Ishikawa (cell line): ENCODE data around the gene ANKUB1.

Experiments used
- CEBPB ChIP-seq: IDR thresholded peaks from 2 replicates; pipeline ENCODE4 v1.6.1; 2012
- CREB1 ChIP-seq: IDR thresholded peaks from 2 replicates; pipeline ENCODE4 v1.6.1; 2012; ENCODE audit warnings: low read depth
- EGR1 ChIP-seq: IDR thresholded peaks from 2 replicates; pipeline ENCODE4 v1.6.1; 2012
- EP300 ChIP-seq: IDR thresholded peaks from 2 replicates; pipeline ENCODE4 v1.6.1; 2012; ENCODE audit warnings: borderline replicate concordance
- FOXM1 ChIP-seq: IDR thresholded peaks from 2 replicates; pipeline ENCODE4 v1.6.1; 2012; ENCODE audit warnings: low read depth, borderline replicate concordance
- MAX ChIP-seq: IDR thresholded peaks from 2 replicates; pipeline ENCODE4 v1.6.1; 2012
- NFIC ChIP-seq: IDR thresholded peaks from 2 replicates; pipeline ENCODE4 v1.6.1; 2012
- RAD21 ChIP-seq: IDR thresholded peaks from 2 replicates; pipeline ENCODE4 v1.6.1; 2012; ENCODE audit warnings: low read depth
- REST ChIP-seq: IDR thresholded peaks from 2 replicates; pipeline ENCODE4 v1.6.1; 2012; ENCODE audit warnings: low read depth, mild to moderate bottlenecking
- TAF1 ChIP-seq: IDR thresholded peaks from 2 replicates; pipeline ENCODE4 v1.6.1; 2012; ENCODE audit warnings: low read depth, mild to moderate bottlenecking
- TCF12 ChIP-seq: IDR thresholded peaks from 2 replicates; pipeline ENCODE4 v1.6.1; 2012; ENCODE audit warnings: low read depth
- TEAD4 ChIP-seq: IDR thresholded peaks from 2 replicates; pipeline ENCODE4 v1.6.1; 2012
- USF1 ChIP-seq: IDR thresholded peaks from 2 replicates; pipeline ENCODE4 v1.6.1; 2012
- YY1 ChIP-seq: IDR thresholded peaks from 2 replicates; pipeline ENCODE4 v1.6.1; 2012; ENCODE audit warnings: low read depth
- ZBTB7A ChIP-seq: IDR thresholded peaks from 2 replicates; pipeline ENCODE4 v1.6.1; 2012; ENCODE audit warnings: low read depth

ANKUB1 gene, protein sequence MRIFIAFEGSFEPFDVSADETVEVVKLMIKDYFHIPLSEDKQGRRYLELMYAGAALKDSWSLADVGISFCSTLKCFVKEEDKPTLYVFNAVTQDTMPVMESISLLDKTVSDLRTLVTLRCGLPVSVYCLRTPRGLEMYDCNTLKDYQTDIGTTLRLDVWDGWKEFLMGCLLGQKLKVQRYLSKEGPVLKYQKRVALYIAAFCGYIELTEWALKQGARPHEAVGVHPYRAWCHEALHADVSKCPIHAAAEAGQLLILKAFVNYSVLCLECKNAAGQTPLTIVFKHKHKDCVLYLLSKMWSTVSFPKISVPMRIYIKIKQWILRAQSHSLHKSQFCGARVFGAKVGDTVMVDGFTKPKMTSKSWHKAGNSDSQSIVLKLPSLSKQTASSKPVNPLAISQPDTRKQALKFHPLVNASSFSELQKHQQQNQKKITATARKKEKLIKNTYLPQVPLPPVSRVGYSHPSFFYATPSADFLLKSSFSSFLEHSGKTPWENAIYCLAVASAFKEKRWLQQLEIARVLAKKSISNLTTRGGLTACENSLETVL

GRCh38 chr3:149792452-149793270 lies at the start of gene ANKUB1:
ANKUB1 (minus strand) TSS chr3:149792554; CDS start chr3:149792366, 188 bp downstream.
- no peak for TF ChIP-seq MAX
- TF ChIP-seq USF1, result no peak
- TF ChIP-seq EGR1, result no peak
- TF ChIP-seq REST, result no peak
- TF ChIP-seq TEAD4, result no peak
- no peak for TF ChIP-seq EP300

DNA sequence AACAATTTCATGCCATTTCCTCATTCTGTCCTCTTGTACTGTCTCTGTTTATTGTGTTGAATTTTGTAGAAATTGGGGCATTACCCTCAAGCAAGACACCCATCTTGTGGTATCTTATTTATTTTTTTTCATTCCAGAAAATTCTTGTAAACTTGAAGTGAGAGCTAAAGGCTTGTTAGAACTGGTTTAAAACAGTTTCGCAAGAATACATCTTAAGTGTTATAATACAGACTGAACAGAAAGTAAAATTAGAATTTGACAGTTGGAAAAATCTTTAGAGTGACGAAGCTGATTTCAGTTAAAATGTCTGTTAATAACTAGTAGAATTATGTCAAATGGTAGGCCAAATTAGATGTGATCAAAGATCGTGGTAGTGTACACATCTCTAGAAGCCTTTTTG lies 47.5 kb upstream of the ANKUB1 start:
- no peak for TF ChIP-seq TAF1
- TF ChIP-seq TEAD4, result no peak

GRCh38 chr3:149833241-149833640 lies 40.9 kb upstream of the ANKUB1 start:
- TF ChIP-seq EP300 (no peak), CREB1 (no peak), EGR1 (no peak), TEAD4 (no peak), FOXM1 (no peak), REST (no peak), TCF12 (no peak), NFIC (no peak), YY1 (no peak), MAX (no peak), ZBTB7A (no peak), RAD21 (no peak), USF1 (no peak), TAF1 (no peak), CEBPB (no peak)

- TF ChIP-seq ZBTB7A (no peak), TCF12 (no peak), CEBPB (no peak), EP300 (no peak), USF1 (no peak), RAD21 (no peak), EGR1 (no peak), YY1 (no peak), REST (no peak), MAX (no peak), NFIC (no peak), FOXM1 (no peak), CREB1 (no peak), TAF1 (no peak), TEAD4 (no peak)
These were observed 39.7 kb upstream of the ANKUB1 start for GRCh38 chr3:149832086-149832485.
